ENCODE results near the gene MDN1.

- no peak for TF ChIP-seq CTCF (IDR thresholded peaks at IDR 0.05)
- no peak for TF ChIP-seq ZFX (IDR thresholded peaks at IDR 0.05; ENCODE audit: borderline replicate concordance)
These were observed 38.4 kb upstream of the MDN1 start for GRCh38 chr6:89858041-89858440.

All from 22Rv1 (cell line).